Effector memory CD4-positive, alpha-beta T cell (primary cell): ENCODE data around the gene LCN1.

Source experiments
- DNase-seq, 3 donors: peaks; one replicate each; pipeline ENCODE4 v3.0.0-alpha.2; 2020
- H3K27ac ChIP-seq: 2 replicates; pipeline ENCODE4 v1.7.0; 2013; ENCODE audit warnings: mild to moderate bottlenecking, low read length, moderate library complexity; ENCODE audit not compliant: insufficient read depth, poor library complexity, severe bottlenecking
- H3K27me3 ChIP-seq: replicated peaks from 2 replicates; pipeline ENCODE4 v1.7.0; 2013; ENCODE audit warnings: mild to moderate bottlenecking, low read length; ENCODE audit not compliant: insufficient read depth, control insufficient read depth, poor library complexity, severe bottlenecking
- H3K36me3 ChIP-seq: 2 replicates; pipeline ENCODE4 v1.7.0; 2013; ENCODE audit warnings: mild to moderate bottlenecking, low read length, moderate library complexity; ENCODE audit not compliant: control insufficient read depth, insufficient read depth
- H3K4me1 ChIP-seq: 2 replicates; pipeline ENCODE4 v1.7.0; 2013; ENCODE audit warnings: low read length, mild to moderate bottlenecking; ENCODE audit not compliant: control insufficient read depth, insufficient read depth, poor library complexity, severe bottlenecking
- H3K4me3 ChIP-seq: 2 replicates; pipeline ENCODE4 v1.7.0; 2013; ENCODE audit warnings: low read length, low read depth, mild to moderate bottlenecking; ENCODE audit not compliant: insufficient read depth, poor library complexity, severe bottlenecking
- H3K9me3 ChIP-seq: 2 replicates; pipeline ENCODE4 v1.7.0; 2013; ENCODE audit warnings: mild to moderate bottlenecking, low read length, moderate library complexity; ENCODE audit not compliant: control insufficient read depth

LCN1 gene

DNA sequence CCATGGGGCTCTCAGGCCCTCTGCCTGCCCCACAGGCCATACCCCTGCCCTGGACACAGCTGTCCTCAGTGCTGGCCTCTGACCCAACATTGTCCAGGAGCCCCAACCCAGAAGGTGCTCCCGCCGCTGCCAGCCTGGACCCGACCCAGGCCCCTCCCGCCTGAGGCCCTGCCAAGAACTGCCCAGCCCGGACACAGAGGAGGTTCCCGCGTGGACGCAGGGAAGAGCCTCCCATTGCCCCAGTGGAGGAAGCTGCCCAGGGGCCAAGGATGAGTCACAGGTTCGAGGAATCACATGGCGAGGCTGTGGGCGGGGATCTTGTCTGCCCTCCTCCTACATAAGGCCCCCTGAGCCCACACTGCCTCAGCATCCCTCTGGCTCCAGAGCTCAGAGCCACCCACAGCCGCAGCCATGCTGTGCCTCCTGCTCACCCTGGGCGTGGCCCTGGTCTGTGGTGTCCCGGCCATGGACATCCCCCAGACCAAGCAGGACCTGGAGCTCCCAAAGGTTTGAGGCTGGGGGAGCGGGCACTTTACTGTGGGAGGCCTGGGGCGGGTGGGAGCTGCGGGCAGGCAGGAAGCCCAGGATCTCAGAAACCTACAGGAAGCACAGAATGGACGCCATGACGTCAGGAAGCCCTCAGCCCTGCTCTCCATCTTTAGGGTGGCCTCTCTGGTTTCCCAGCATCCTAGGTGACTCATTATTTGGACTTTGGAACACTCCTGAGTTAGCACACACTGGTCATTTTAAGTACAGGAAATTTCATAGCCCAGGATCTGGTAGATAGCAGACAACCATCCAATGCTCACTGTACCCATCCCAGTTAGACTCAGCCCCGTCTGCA, 40.4 kb downstream of the LCN1 start, which contains the start of gene PAEP:
PAEP (plus strand) TSS at position 366 of the 844 bp plus-strand sequence.
- Histone ChIP-seq H3K36me3 (no peaks in the 10 kb centered on the region), H3K4me3 (no peak within 1 kb of the TSS), H3K27me3 (no peaks in the 10 kb centered on the region), H3K9me3 (no peaks in the 10 kb centered on the region), H3K4me1 (no peaks in the 10 kb centered on the region), H3K27ac (no peak within 1 kb of the TSS)
- no peak for DNase-seq

DNA sequence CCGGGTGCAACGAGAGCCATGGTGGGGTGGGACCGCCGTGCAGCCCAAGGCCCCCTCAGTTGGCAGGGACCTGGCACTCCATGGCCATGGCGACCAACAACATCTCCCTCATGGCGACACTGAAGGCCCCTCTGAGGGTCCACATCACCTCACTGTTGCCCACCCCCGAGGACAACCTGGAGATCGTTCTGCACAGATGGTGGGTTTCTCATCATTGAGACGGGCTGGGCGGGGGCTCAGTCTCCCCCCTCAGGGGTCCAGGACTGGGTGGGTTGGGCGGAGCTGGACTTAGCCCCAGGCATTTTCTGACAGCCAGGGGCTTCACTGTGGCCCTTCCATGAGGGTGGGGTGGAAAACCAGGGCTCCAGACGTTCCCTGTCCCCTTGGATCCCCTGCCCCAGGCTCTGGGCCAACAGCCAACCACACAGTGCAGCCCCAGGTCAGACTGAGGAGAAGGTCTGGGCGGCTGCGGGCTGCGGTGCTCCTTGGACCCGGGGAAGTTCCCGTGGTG, 41.0 kb downstream of the LCN1 start:
- Histone ChIP-seq H3K9me3 (no peaks in the 10 kb centered on the region), H3K36me3 (no peaks in the 10 kb centered on the region), H3K27me3 (no peaks in the 10 kb centered on the region), H3K4me3 (no peak overlapping the region), H3K4me1 (no peaks in the 10 kb centered on the region), H3K27ac (no peak overlapping the region)
- DNase-seq = no peak

- H3K27ac ChIP-seq = no peak overlapping the region
- no peak overlapping the region for H3K4me3 ChIP-seq
- H3K4me1 ChIP-seq = no peaks in the 10 kb centered on the region
- H3K9me3 ChIP-seq = no peaks in the 10 kb centered on the region
- no peaks in the 10 kb centered on the region for H3K36me3 ChIP-seq
- H3K27me3 ChIP-seq = no peaks in the 10 kb centered on the region
- no peak for DNase-seq
Observed at GRCh38 chr9:135563039-135563476, 41.8 kb downstream of the LCN1 start.

GRCh38 chr9:135563858-135564257, 42.6 kb downstream of the LCN1 start:
- Histone ChIP-seq H3K4me1 (no peaks in the 10 kb centered on the region), H3K36me3 (no peaks in the 10 kb centered on the region), H3K27ac (no peak overlapping the region), H3K27me3 (no peaks in the 10 kb centered on the region), H3K4me3 (no peak overlapping the region), H3K9me3 (no peaks in the 10 kb centered on the region)
- DNase-seq = no peak

DNA sequence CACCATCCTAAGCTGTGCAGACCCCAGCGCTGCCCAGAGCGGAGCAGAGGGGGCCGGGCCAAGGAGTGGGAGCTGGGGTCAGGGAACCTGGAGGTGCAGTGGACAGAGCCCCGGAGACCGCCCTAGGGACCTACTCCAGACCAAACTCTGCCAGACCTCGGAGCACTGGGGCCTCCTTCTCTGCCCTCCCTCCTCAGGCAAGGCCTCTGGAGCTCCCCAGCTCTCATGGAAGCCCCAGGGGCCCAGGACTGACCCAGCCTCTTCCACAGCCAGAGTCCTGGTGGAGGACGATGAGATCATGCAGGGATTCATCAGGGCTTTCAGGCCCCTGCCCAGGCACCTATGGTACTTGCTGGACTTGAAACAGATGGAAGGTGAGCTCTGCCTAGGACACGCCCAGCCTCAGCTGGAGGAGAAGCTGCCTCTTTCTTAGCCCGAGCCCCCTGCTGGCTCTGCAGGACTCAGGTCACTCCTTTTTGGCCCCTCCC, 43.9 kb downstream of the LCN1 start:
- DNase-seq = no peak
- H3K27ac ChIP-seq = no peak overlapping the region
- no peaks in the 10 kb centered on the region for H3K9me3 ChIP-seq
- H3K4me3 ChIP-seq = no peak overlapping the region
- no peaks in the 10 kb centered on the region for H3K27me3 ChIP-seq
- H3K4me1 ChIP-seq = no peaks in the 10 kb centered on the region
- H3K36me3 ChIP-seq = no peaks in the 10 kb centered on the region

DNA sequence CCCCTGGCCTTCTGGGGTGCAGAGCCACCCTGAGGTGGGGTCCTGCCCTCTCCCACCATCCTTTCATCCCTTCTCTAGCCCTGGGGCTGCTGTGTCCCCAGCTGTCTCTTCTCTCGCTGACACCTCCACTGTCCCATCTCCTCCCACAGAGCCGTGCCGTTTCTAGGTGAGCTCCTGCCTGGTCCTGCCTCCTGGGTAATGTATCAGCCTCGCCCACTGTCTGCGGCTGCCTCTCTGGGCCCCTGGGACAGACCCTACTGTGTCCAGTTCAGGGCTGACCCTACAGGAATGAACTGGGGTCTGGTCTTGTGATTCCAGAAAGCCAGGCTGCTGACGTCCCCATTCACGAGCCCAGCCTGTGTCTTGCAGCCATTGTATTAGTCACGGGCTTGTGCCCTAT, 44.4 kb downstream of the LCN1 start:
- H3K27ac ChIP-seq = no peak overlapping the region
- no peak overlapping the region for H3K4me3 ChIP-seq
- no peaks in the 10 kb centered on the region for H3K4me1 ChIP-seq
- H3K9me3 ChIP-seq = no peaks in the 10 kb centered on the region
- no peak for DNase-seq
- H3K36me3 ChIP-seq = no peaks in the 10 kb centered on the region
- H3K27me3 ChIP-seq = no peaks in the 10 kb centered on the region

GRCh38 chr9:135566552-135566951, 45.3 kb downstream of the LCN1 start:
- Histone ChIP-seq H3K9me3 (no peaks in the 10 kb centered on the region), H3K4me3 (no peak overlapping the region), H3K4me1 (no peaks in the 10 kb centered on the region), H3K27me3 (no peaks in the 10 kb centered on the region), H3K27ac (no peak overlapping the region), H3K36me3 (no peaks in the 10 kb centered on the region)
- DNase-seq = no peak

GRCh38 chr9:135567311-135567710, 46.1 kb downstream of the LCN1 start:
- H3K36me3 ChIP-seq = no peaks in the 10 kb centered on the region
- no peak for DNase-seq
- H3K4me1 ChIP-seq = no peaks in the 10 kb centered on the region
- H3K27ac ChIP-seq = no peak overlapping the region
- no peaks in the 10 kb centered on the region for H3K27me3 ChIP-seq
- no peak overlapping the region for H3K4me3 ChIP-seq
- no peaks in the 10 kb centered on the region for H3K9me3 ChIP-seq

DNA sequence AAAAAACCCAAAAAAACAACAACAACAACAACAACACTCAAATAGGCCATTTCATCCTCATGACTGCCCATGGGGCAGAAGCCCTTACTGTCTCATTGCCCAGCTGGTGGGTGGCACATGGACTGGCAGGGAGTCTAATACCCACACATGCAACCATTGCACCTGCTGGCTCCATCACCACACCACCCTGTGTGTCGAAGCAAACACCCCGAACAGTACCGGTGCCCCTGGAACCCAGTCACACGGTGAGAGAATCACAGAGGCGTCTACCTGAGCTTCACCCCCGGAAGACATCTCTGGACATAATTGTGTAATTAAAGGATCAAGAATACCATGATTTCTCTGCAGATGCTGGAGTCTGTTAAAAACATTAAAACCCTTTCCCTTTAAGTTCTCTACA, 46.8 kb downstream of the LCN1 start:
- Histone ChIP-seq H3K27ac (no peak overlapping the region), H3K36me3 (no peaks in the 10 kb centered on the region), H3K9me3 (no peaks in the 10 kb centered on the region), H3K4me3 (no peak overlapping the region), H3K27me3 (no peaks in the 10 kb centered on the region), H3K4me1 (no peaks in the 10 kb centered on the region)
- DNase-seq = no peak

DNA sequence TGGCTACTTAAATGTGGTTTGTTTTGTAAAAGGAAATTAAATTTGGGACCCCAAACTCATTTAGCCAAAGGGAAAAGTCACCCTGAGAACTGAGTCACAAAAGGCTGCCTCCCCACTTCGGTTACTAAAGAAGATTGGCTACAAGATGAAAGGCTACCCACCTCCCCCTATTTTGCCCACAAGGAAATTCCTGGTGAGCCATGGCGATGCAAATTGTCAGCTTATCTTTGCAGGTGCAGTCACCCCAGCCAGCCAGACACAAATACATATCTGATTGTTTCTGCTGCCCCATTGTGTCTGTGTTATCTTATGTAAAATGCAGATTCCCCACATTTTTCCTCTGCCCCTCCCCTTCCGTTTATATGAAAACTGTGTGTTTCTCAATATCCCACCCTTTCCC, 49.2 kb downstream of the LCN1 start:
- no peak for DNase-seq
- Histone ChIP-seq H3K27ac (no peak overlapping the region), H3K4me1 (no peaks in the 10 kb centered on the region), H3K27me3 (no peaks in the 10 kb centered on the region), H3K4me3 (no peak overlapping the region), H3K36me3 (no peaks in the 10 kb centered on the region), H3K9me3 (no peaks in the 10 kb centered on the region)
